Stimulated activated CD4-positive, alpha-beta T cell treated with anti-CD3 and anti-CD28 coated beads, Interleukin-4, amount 100 ng/mL, for 24 hours (primary cell): ENCODE data around the gene ITGB8.

Experiments used
- DNase-seq: peaks from one replicate; pipeline ENCODE4 v3.0.0-alpha.2; 2020

ITGB8 gene

DNA sequence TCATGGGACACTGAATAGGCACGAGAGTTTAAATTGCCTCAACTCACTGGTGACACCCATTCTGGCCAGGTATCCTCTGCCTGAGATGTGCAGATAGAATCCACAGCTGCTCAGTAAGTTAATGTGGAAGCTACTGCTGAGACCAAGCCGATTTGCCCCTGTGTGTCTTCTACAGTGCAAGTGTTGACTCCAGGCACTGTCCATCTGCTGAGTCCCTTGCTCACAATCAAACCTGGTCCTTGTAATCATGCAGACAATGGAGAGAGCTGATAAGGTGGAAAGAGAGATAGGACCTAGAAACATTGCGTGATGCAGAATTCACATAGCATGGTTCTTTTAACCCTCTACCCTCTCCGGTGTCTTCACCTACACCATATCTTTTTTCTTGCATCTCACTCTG lies 101.4 kb downstream of the ITGB8 start:
- DNase-seq: no peak

DNA sequence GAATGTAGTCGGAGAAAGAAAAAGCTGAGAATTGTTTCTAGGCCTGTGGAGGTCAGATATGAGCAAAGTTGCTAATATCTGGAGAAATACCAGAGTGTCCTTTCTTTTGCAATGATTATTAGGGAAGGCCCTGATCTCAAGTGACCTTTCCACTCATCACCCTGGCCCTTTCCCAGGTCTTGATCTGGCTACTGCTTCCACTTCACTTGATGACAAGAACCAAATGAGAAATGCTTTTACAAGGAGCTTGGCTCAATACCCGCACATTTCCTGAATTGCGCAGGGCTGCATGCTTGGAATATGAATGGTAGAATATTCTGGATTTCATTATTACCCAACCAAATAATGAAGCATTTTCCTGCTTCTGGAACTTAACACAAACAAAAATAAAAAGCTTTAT lies 104.6 kb downstream of the ITGB8 start:
- no peak for DNase-seq

DNA sequence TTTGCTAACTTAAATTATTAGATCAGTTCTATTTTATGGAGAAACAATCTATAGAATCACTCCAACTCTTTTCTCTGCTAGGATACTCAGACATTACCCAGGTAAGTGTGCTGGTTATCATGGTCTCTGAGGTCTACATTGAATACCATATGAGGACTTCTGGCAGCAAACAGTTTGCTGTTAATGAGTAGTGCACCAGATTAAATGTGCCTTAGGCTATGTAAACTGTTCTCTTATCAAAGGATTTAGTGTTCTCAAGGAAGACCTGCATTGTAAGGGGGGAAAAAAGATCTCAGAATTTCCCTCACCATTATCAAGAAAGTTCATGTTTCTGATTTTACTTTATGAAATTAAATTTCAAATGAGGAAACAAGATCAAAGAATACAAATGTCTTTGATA lies 107.5 kb downstream of the ITGB8 start:
- DNase-seq: no peak

DNA sequence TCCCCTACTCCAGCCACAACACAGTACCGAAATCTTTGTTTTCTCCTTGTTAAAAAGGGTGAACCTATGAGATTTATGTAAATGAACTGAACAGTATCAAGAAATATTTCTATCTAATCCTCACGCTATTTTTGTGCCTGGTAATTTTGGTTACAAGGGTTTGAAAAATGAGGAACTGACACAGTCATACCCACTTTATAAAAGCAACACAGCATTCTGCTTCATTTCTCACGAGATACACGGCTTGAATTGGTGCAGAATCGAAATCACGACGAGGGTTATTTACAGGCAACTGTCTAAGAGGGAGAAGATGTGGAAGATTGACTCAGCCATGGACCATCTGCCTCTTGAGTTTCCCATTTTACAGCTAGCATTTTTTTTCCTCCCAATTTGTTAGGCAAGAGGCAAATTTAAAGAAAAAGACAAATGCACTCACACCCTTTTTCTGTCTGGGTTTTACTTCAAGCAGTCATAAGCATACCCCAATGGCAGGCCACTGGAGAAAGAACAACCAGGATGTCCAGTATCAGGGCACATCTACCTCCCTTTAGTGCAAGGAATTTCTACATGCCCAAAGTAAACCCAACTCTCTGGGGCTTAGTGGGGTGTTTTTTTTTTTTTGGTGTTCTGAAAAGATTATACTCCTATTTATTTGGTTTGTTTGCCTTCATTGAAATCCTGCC lies 108.1 kb downstream of the ITGB8 start:
- no peak for DNase-seq

DNA sequence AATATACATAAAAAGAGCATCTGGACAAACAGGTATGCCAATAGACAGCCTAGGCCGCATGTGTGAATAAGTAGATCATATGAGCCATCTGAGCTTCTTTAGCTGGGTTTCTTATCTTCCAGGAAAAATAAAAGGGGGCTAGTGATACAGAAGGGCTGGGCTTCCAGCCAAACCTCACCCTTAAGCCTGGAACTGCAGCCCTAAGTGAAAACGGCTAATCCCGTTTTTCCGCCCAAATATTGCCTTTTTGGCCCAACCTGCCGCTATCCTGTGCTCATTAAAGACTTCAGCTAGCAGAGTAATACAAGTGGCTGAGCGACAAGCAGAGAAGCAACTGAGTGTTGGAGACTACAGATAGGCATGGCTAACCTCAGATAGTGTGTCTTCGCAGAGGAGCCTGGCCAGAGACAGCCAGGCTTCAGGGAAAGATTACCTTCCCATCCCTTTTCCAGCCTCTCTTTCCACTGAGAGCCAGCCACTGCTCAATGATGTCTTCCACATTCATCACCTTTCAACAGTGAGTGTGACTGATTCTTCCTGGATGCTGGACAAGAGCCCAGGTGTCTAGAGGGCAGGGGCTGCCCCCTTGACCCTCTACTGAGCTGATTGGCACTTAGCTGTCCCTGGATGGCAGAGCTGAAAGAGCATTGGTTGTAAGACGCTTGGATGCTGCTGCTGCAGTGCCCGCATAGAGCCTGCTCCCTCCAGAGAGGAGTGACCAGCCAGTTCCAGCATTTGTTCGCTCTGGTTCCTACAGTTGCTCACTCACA lies 108.9 kb downstream of the ITGB8 start:
- DNase-seq: no peak

DNA sequence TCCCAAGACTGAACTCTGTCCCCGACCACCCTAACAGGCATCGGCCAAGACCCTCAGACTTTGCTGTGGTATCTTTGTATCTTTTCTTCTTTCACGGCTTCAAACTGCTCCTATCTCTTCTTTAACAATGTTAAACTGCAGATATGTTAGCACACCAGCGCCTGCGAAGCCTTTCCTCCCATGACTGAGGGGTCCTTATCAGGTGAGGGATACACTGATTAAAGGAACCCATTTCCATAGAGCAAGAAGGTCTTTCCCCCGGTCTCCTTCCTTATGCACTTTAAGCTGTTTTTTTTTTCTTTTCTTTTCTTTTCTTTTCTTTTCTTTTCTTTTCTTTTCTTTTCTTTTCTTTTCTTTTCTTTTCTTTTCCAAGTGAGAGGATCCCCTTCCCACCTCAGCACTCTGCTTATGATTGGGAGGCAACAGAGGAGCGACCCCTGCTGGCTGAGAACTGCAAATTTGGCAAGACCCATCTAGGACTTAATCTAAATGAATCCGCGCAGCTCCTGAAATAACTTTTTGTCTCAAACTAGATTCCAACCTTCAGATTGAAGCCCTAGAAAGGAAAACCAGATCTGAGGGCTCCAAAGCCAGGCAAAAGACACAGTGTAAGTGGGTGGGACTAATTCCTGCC lies 109.9 kb downstream of the ITGB8 start:
- no peak for DNase-seq

DNA sequence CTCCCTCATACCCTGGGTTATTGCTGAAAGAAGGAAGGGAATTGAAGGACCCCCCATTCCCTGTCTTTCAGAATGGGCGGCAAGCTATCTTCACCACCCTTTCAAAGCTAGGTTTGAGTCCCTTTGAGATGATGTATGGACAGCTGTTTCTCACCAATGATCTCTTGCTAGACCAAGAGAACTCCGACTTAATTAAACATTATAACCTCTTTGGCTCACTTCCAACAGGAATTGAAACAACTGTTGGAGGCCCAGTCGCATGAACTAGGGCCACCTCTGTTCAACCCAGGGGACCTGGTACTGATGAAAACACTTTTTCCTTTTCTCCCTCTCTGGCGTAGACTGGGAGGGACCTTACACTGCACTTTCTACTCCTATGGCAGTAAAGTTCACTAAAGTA lies 110.6 kb downstream of the ITGB8 start:
- no peak for DNase-seq

DNA sequence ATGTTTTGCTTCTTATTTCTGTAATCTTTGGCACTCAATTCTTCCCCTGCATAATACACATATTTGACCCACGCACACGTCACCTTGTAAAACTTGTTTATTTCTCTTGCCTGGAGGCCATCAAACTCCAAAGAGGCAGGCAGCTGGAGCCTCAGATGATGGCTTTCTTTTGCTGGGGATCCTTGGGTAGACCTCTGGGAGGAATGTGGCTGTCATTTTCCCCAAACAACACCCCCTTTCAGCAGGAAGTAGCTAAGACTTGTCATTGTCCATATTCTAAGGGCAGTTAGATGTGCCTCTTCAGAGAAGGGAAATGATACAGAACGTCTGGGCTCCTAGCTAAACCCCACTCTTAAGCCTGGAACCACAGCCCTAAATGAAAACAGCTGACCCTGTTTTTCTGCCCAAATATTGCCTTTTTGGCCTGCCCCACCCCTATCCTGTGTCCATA lies 111.3 kb downstream of the ITGB8 start:
- DNase-seq: no peak

DNA sequence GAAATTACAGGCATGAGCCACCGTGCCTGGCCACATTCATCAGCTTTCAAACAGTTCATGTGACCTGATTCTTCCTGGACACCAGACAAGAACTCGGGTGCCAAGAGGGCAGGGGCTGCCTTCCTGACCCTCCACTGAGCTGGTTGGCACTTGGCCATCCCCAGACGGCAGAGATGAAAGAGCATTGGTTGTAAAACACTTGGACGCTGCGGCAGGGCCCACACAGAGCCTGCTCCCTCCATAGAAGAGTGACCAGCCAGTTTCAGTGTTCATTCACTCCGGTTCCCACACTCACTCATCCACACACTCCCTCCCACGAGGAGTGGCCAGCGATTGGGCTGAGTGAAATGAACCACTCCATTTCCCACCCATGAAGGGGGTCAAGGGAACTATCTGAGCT lies 112.3 kb downstream of the ITGB8 start:
- DNase-seq: no peak

DNA sequence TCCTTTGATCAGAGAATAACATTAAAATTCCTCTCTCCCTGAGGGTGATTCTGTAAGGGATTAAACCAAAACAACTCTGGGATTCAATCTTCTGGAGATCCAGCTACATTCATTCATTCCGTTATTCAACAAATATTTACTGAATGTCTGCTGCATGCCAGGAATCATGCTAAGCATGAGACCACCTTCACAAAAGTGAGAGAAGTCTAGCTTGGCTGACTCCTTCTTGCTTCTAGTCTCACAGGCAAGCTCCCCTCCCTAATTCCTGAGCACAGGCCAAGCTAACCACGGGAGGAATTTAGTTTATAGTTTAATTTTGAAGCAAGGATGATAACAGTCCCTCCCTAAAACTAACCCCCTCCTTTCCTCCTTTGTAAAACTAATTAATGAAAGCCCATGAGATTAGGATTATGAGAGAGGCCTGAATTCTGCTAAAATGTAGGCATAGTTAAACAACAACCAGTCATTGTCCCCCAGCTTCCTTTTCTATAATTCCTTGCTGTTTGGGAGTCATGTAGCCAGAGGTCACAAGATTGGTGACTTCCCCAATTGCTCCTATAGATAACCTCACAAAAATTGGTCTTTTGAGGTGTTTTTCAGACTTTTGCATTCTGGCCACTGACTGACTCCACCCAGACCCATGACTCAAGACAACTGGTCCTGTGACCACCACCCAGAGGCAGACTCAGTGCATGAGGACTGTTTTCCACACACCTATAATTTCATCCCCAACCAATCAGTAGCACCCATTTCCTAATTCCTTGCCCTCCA lies 113.5 kb downstream of the ITGB8 start:
- no peak for DNase-seq

DNA sequence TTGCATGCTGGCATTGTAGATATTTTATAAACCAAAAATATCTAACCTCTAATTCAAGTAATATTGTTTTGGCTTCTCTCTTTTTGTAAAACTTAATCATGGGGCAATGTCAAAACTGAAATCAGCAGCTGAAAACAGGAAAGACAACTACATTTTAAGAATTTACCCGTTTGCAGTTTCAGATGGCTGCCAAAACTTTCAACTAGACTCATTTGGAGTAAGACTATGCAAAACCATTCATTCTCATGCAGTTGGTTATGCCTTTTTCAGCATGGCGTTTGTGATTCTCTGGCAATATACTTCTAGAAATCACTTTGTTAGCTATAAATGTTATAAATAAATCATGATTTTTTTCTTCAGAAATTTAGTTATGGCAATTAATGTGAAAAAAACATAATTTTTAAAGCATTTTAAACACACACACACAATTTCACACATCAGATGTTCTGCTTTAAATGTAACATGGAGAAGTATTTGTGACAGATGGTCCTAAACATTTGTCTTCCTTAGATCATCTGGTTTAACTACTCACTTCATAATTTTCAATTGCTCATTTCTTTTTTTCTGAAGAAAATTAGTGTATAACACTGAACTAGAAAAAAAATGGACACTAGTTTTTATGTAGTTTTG lies 116.4 kb downstream of the ITGB8 start:
- no peak for DNase-seq

DNA sequence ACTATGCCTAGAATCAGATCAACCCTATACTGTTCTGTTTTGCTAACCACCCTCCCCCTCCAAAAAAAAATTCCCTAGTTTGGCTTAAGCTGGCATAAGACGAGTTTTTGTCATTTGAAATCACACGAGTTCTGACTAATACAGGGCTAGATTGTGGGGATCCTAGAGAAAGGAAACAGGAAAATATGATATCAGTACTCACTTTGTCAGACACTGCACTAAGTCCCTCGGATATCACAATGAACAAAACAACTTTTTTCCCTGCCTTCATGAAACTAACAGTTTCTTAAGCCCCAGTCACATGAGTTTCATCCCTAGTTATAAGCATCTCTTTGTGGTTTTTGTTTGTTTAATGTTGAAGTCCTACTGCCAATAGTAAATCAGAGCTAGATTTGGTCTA lies 118.5 kb downstream of the ITGB8 start:
- DNase-seq: no peak

DNA sequence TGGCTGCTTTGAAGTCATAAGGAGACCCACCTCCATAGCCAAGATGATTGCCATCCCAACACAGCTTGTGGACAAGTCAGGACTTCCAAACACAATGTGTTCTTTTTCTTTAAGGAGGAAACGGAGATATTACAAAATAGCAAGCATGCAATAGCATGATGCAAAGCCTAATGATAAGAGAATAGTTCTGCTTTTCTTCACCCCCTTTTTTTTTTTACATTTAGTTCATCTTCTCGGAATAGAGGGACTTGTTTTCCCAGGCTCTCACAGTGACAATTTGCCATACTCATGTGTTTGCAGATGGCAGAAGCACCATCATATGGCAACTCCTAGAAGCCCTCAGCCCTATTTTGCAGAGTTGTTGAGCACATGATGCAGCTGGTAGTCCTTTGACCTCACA lies 119.8 kb downstream of the ITGB8 start:
- DNase-seq: no peak

DNA sequence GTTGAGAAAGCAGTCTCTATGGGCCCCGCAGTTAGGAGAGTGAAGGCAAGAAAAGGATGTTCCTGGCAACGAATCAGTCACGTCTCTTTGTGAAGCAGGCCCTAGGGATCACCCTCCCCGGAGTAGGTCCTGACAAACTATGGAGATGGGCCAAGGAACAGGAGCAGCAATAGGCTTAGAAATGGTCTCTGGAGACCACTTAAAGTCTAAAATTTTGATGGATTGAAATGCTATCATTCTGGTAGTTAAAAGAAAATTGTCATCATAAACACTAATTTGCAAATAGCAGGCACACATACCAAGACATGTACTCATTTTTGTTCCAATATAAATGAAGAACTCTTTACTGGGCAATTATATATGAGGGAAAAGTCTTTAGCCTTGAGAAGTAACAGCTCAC lies 123.5 kb downstream of the ITGB8 start:
- no peak for DNase-seq

DNA sequence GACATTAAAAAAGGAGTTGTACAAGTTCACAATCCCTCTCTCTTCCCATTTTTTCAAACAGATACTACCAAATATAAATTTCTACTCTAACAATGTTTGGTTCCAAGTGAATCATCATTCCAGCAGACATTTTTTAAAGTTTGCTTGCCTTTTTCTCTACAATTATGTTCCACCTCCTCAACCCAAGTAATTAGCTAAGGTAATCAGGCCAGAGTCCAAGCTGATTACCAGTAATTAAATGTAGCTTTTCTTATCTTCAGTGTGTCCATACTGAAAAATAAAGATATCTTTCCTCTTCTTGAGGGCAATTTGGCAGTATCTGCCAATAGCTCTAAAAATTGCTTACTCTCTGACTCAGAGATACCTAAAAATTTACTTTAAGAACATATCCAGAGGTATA lies 126.0 kb downstream of the ITGB8 start:
- no peak for DNase-seq

DNA sequence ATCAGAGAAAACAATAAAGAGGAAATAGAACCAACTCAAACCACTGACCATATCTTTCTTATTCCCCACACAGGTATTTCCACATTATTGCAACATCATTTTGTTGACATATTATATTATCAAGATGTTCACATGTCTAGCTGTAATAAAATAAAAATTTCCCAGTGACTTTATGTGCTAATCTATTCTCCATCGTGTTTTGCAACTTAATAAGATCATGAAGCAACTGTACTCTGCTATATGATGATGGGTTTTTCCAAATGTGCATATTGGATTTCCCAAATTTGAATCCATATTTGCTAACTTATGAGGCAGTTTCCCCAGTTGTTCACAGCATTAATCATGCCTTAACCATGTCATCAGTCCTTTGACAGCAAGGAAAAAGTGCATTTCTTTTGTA lies 127.8 kb downstream of the ITGB8 start:
- DNase-seq: no peak

DNA sequence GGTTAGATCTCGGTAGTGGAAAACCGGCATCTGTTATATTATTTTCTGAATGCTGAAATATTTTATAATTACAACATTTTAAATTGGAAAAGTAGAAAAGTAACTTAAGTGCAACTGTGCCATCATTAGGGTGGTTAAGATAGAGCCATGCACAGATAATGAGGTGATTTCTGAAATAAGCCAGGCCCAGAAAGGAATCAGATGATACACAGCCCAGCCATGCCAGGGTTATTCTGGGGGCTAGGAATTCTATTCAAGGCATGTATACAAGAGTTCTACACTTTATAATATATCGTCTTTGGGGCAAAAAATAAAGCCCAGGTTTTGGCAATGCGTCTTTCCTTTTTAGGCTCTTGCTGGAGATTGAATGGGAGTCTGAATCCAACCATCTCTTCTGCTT lies 128.7 kb downstream of the ITGB8 start:
- DNase-seq: no peak

DNA sequence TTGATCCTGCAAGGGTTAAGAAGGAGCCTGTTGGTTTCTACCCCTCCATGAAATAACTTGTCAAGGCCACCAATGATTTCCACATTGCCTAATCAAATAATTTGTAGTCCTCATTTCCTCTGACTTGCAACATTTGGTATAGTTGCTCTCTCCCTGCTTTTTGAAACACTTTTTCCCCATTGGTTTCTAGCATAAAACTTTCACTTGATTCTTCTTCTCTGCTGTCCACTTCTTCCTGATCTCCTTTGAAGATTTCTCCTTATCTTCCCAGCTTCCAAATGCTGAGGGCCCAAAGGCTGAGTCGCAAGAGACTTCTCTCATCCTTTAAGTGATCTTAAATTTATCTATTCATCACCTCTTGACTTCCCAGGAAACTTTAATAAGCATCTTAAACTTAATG lies 134.2 kb downstream of the ITGB8 start:
- DNase-seq: no peak
